ENCODE results near the gene DNAJB5. TPM values are rescaled to one million over a fixed set of nuclear protein-coding genes. Genes with fewer than 3 reads are reported as not detected.

DNAJB5 gene
- total RNA-seq, 1 donor from 2014 or later, result 40.8 TPM

- Histone ChIP-seq H3K27me3 (no peaks in the 10 kb centered on the region), H3K4me3 (no peak overlapping the region), H3K27ac (no peak overlapping the region), H3K36me3 (no peaks in the 10 kb centered on the region), H3K9me3 (no peaks in the 10 kb centered on the region), H3K4me1 (peaks cover 0 to 28% of the 10 kb centered on the region in 2 donors)
- intact Hi-C loops (cut with DNase I), result no loop called here
- DNase-seq (ENCODE audit: low spot score in 2 of 2), result peak; percentile 29 to 71
- TF ChIP-seq CTCF (IDR thresholded peaks at IDR 0.05), result no peak
Measured at GRCh38 chr9:34986540-34987047, 3.0 kb upstream of the DNAJB5 start.

- no peak overlapping the region for H3K27ac ChIP-seq
- DNase-seq (ENCODE audit: low spot score in 2 of 2), result no peak
Measured at GRCh38 chr9:34987160-34987901, 2.2 kb upstream of the DNAJB5 start.

GRCh38 chr9:34988218-34989002 is 1.1 kb upstream of the DNAJB5 start:
- H3K9me3 ChIP-seq, result no peaks in the 10 kb centered on the region
- peak overlapping the region; percentile 34 to 64 for H3K27ac ChIP-seq
- H3K27me3 ChIP-seq, result no peaks in the 10 kb centered on the region
- intact Hi-C loops (cut with DNase I), result loop anchor here (1.0 to 2.0 kb wide), 3 partner anchors 84 to 810 kb away; partner anchors contain the start of genes STOML2, UBAP1 and VCP
- no peaks in the 10 kb centered on the region for H3K36me3 ChIP-seq
- peak in 1 of 2 donors; percentile 70 for DNase-seq (ENCODE audit: low spot score in 2 of 2)
- H3K4me1 ChIP-seq, result peaks cover 12 to 33% of the 10 kb centered on the region in 2 donors
- TF ChIP-seq CTCF (IDR thresholded peaks at IDR 0.05), result no peak
- H3K4me3 ChIP-seq, result peak overlapping the region; percentile 45 to 62

More at GRCh38 chr9:34987160-34987901, 2.2 kb upstream of the DNAJB5 start:
- H3K27me3 ChIP-seq, result no peaks in the 10 kb centered on the region
- intact Hi-C loops (cut with DNase I), result no loop called here
- no peak overlapping the region for H3K4me3 ChIP-seq
- TF ChIP-seq CTCF (IDR thresholded peaks at IDR 0.05), result no peak
- H3K4me1 ChIP-seq, result peaks cover 5 to 27% of the 10 kb centered on the region in 2 donors
- H3K9me3 ChIP-seq, result no peaks in the 10 kb centered on the region
- no peaks in the 10 kb centered on the region for H3K36me3 ChIP-seq

GRCh38 chr9:34989946-34990635 is 546 bp downstream of the DNAJB5 start:
- Histone ChIP-seq H3K27me3 (no peaks in the 10 kb centered on the region), H3K36me3 (peaks cover 0 to under 1% of the 10 kb centered on the region in 2 donors), H3K27ac (peak overlapping the region; percentile 98 to 100), H3K9me3 (no peaks in the 10 kb centered on the region), H3K4me3 (peak overlapping the region; percentile 81 to 100), H3K4me1 (peaks cover 19 to 47% of the 10 kb centered on the region in 2 donors)
- peak; percentile 54 to 92 for DNase-seq (ENCODE audit: low spot score in 2 of 2)
- TF ChIP-seq CTCF (IDR thresholded peaks at IDR 0.05), result no peak
- intact Hi-C loops (cut with DNase I), result loop anchor here (1.0 to 10.0 kb wide), 11 partner anchors 82 to 1175 kb away; partner anchors contain the start of genes CCDC107, DNAI1, FAM219A and IL11RA

All from ascending aorta (tissue), 2 donors.